HG02623 (cell line): Measurements from ENCODE around the gene GLI3.
"Not testable (repeated sequence)": the region's sequence is repeated elsewhere in the genome, so short reads cannot be mapped to it uniquely, and the experiment has no call there.

ENCODE experiments used
- ATAC-seq: cut with Tn5 transposase; IDR thresholded peaks from one replicate; pipeline ENCODE4 v1.9.1; 2021; ENCODE audit warnings: moderate library complexity; ENCODE audit not compliant: unreplicated experiment

The GLI3 gene

DNA sequence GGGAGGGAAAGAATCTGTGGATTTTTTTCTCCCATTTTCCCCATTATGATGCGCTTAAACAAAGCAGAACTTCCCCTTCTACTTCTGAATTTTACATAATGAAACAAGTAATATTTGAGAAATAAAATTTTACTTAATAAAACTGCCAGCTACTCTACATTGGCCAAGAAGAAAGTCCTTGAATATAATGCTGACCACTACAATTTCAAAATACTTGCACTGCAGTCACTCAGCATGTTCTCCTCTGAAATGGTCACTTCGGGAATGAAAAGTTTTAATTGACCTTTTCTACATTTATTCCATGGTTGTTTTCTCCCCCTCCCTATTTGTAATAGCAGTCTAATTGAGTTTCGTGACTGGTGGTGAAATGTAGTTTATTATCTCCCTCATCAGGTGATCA is 23.9 kb downstream of the GLI3 start:
- ATAC-seq = no peak

DNA sequence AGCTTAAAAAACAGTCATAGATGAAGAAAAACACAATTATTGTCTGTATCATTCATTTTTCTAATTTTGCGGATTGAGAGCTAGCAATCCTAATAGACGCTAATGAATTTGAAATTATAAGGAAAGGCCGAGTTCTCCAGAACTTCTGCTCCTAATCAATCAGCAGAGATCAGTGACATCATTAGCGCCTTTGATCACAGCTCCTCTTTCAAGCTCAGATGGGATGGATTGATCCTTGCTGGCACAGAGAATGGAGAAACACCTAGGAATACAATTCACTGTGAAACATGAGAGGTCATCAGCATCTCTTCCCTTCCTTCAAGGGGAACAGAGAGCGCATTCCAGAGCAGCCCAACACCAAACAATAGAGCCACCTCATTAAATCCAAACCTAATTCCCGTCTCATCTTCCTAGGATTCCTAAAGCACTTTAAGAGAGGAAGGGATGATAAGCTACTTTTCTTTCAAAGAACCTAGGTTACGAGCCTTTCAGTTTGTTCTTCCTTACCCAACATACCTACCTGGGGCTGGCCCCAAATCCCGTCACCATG is 24.4 kb downstream of the GLI3 start:
- no peak for ATAC-seq

DNA sequence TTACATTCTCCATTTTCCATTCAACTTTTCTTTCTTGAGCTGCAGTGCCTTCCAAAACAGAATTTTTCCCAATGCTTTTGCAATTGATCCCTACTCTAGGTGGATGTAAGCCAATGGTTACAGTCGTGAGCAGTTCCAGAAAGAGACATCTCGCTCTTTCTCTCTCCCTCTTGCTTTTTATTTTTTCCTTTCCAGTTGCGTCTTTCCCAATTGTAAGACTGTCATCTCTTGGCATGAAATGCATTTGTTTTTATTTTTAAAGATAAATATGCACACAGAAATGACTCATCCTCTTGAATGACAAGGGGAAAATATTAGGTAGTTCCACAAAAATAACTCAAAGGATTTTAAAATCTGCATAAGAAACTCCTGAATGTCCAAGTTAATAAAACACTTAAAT is 25.1 kb downstream of the GLI3 start:
- no peak for ATAC-seq

DNA sequence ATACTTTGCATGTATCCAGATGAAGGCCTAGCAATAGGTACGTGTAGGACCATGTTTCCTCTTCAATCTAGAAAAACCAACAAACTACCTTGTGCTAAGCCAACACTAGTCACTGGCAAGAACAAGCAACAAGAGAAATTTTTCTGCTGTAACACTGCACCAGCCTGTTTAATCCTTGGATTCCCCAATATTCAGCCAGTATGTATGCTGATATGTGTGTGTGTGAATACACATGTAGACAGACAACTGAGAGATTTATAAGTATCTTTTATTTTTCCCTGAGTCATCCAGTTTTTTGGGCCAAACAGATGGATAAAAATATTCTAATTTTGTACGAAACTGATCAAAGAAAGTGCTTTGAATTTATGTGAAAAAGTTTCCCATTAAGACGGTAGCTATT is 26.2 kb downstream of the GLI3 start:
- no peak for ATAC-seq

DNA sequence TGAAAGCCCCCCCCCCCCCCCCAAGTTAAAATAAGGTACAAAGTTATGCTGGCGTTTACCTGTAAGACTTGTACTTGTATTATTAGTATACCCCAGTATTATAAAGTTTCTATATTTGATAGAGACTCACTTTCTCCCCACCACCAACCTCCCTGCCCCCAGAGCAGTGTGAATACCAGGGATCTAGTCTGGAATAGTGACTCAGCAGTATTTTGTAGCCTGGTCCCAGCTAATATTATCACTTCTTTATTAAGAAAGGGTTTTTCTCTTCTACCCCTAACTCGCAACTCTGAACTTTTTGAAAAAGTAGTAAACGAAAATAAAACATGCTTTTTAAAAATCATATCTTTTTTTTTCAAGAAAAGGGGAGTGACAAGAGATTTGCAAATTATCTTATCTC is 26.7 kb downstream of the GLI3 start:
- ATAC-seq = no peak

DNA sequence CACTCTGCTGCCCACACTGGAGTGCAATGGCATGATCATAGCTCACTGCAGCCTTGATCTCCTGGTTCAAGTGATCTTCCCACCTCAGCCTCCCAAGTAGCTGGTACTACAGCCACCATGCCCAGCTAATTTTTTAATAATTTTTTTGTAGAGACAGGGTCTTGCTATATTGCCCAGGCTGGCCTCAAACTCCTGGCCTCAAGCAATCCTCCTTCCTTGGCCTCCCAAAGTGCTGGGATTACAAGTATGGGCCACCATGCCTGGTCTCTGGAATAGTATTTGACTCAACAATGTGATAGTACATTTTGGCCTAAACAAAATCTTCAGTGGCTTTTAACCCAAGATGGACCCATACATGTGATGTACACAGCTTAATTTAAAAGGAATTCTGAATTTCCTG is 27.9 kb downstream of the GLI3 start:
- not testable (repeated sequence) for ATAC-seq

DNA sequence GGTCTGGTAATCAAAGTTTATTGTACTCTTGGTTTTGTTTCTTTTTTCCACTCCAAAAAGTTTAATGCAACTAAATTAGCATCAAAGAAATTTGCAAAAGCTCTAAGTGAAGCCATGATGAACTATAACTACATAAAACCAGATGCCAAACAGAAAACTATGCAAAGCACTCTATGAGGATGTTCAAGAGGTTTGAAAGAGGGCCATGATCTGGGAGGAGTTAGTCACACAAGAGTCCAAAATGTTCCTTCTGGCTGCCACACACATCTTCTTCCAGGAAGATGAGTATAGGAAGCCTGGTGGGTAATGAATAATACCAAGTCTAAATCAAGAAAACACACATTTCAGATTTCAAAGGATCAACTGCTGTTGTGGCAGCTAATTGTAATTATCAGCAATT is 28.4 kb downstream of the GLI3 start:
- ATAC-seq = no peak

DNA sequence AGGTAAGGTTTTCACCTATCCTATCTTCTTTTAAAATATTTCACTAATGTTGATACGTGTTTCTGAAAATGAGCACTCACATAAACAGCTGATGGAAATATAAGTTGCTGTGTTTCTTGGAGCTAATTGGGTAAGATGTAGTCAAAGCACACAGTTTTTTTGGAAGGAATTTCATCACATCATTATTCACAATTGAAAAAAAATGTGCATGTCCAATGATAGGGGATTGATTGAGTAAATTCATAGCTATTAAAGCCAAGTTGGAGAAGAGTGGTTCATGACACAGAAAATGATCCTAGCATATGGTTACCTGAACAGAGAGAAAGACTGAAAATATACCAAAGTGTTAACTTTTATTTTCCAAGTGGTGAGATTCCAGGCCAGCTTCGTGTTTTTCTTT is 29.6 kb downstream of the GLI3 start:
- ATAC-seq = no peak

DNA sequence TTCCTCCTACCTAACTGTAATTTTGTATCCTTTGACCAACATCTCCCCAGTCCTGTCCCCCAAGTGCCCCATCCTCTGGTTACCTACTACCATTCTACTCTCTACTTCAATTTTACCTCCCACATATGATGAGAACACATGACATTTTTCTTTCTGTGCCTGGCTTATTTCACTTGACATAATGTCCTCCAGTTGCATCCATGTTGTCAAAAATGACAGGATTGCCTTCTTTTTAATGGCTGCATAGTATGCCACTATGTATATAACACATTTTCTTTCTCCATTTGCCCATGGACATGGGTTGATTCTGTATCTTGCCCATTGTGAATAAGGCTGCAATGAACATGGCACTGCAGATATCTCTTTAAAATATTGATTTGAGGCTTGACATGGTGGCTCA is 33.7 kb downstream of the GLI3 start:
- no peak for ATAC-seq

DNA sequence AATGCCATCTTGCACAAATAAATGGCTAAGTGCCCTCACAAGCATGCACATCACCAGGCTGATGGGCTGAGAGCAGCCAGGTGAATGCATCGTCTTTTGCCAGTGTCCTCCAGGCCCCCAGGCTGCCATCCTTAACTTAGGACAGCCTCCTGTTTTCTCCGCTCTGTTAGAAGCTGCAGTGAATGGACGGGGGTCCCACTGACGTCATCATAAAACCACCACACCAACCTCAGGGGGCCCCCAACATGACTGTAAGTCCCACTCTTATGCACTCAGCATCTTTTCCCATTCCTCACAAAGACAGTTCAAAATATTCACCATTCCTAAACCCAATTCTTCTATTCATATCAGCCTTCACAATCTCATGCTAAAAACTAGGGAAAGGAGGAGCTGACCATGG is 34.4 kb downstream of the GLI3 start:
- ATAC-seq = no peak

DNA sequence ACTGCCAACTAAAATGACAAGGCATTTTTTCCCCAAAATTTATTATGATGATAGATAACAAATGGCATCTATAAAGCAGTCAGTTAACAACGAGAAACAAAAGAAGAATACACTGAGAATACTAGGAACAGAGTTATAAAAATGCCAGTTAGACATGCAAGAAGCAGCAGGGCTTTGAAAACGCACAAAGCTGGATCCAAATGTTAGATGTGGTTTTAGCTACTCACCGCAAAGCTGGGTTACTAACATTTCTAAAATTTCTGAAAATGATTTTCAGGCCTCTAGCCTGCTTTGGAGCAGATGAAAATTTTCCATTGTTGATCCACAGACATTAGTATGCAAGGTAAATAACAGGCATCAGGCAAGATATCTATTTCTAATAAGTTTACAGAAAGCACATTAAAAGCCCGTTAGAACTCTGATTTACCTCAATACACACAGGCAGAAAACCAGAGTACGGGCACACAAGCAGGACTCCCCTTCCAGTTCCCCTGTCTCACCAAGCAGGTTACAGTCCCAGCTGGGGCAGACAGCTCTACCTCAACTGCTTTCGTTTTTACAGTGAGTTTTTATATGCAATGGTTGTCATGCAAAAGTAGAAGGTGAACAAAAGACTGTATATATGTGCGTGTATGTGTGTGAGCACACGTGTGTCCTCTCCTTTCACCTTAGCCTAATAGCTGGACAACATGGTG is 37.9 kb downstream of the GLI3 start:
- no peak for ATAC-seq

DNA sequence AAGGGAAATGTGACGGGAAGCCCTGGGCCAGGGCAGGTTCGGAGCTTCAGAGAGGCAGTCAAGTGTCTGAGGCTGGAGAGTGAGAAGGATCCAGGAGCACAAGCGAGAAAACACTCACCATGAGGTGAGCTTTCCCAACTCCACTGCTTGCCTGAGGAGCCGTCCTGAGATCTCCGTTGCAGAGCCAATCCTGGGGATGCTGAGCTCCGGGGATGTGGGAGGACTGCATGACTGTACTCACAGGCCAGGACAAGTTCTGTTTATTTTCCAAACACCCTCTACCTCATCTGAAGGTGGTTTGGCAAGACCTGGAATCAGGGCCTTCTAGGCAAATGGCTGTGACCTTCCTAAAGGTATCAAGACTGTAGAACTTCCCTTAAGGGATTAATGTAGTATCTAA is 38.7 kb downstream of the GLI3 start:
- ATAC-seq = no peak

DNA sequence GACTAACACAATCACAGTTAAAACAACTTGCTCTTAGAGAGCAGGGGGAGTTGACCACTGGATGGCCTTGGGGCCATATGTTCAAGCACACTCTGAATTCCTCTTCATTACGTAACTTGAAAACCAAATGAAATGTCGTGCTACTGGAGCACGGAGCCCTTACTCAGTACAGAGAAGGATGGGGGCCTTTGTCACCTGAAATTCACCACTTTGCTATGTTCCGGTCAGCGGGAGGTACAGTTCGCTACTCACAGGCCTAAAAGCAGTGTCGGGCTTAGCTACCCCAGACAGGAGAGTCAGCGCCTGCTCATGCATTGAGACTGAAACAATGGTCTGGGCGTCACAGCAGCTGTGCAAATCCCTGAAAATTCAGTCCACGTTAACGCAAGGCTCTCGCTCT is 39.6 kb downstream of the GLI3 start:
- no peak for ATAC-seq

DNA sequence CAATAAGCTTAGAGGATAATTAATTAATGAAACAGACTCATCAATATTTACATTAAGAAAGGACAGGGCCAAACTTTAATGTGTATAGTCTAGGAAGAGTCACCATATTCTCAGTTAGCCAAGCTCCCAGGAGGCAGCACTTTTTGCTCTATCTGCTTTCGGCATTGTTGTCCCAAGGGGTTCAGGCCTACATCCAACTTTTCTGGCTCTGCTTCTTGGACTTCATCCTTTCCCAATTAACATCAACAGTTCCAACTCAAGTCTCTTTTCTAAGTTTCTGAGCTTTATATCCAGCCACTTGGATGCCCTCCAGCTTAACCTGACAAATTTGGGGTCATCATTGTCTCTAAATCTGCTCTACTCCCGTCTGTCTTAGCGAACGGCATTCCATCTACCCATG is 42.8 kb downstream of the GLI3 start:
- no peak for ATAC-seq

DNA sequence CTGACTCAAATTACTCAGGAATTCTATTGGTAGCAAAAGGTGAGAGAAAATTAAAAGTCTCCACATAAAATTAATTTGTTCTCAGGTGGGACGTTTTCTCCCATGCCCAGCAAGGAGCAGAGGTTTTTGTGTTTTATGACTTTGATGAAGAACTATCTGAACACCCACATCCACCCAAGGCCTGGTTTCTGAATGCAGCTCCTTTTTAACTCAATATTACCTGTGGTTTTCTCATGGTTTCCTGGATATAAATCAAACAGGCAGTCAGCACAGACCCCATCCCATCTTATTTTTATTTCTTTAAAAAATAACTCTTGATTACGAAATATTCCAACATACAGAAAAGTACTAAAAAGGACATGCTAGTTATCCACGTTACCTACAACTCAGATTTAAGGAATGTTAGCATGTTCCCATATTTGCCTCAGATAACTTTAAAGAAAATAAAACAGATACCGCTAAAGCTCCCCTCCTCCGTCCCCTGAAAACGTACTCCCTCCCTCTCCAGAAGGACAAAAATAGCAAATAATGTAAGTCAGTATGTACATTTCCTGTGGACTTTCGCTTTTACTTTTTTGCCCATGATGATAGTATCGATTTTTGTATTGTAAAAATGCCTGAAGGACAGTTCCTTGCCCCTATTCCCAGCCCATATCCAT is 43.4 kb downstream of the GLI3 start:
- ATAC-seq = no peak

DNA sequence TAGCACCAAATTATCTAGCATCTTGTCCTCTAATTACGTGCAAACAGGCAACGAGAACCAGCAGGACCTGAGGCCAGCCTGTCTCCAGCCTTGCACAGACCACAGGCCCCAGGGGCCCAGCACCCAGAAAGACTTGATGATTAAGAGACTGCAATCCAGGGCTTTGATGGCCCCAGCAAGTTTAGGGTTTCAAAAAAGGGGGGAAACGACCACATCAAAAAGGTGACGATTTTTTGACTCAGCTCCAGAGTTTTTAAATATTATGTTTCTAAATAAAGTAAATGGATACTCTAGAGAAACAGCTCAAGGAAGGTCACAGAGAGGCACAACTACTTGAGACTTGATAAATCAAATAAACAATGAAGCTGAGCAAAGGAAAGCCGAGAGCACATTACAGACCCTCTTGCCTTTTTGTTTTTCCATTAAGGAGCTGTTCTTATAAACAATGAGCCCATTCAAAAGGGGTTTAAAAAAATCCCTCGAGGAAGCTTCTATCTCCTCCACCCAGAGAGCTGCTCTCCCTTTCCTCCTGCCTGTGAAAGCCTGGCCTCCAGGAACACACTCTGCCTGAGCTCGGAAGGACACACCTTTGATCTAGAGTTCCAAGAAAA is 44.1 kb downstream of the GLI3 start:
- ATAC-seq = no peak

DNA sequence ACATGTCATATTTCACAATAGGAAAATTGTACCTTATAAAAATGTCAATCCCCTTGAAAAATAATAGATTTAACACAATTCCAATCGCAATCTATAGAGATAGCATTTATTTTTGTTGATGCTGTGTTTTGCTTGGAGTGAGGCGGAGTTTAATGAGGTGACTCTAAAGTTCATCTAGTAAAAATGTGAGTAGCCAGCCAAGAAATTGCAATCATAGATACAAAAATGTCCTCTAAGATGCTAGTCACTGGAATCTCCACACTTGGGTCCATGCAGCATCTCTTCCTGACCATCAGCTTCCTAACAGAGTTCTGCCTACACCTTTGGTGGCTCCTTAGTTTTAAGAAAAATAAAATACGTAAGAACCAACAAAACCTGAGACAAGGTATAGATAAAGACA is 44.9 kb downstream of the GLI3 start:
- no peak for ATAC-seq

DNA sequence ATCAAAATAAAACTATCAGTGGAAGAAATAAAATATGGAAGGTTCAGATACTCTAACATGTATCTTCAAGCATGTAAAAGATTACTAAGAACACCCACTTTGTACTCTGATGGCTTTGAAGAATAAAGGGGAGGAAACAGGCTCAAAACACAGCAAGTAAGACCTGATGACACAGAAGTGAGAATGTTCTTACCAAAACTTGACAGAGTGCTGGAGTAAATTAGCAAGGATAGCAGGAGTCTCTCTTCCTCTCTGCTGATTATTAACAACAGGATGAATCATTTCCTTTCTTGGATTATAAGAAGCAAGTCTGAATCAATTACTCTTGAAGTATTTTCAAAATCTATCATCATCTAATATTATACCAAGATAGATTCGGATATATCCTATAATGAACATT is 47.5 kb downstream of the GLI3 start:
- ATAC-seq = no peak

DNA sequence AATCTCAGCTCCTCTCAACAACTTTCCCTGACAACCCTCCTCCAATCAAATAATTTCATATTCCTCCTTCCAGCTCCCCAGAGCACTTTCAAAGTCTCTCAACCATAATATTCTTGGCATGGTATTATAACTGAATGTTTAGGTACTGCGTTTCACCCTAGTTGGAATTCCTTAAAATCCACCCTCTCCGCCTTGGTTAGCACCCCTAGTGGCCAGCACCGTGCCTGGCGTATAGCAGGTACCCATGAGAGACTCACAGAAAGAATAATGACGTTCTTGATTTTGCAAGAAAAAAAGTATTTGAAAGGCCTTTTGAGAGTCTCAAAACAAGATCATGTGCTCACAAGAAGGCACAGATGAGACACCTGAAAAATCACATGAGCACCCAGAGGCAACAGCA is 50.9 kb downstream of the GLI3 start:
- no peak for ATAC-seq

DNA sequence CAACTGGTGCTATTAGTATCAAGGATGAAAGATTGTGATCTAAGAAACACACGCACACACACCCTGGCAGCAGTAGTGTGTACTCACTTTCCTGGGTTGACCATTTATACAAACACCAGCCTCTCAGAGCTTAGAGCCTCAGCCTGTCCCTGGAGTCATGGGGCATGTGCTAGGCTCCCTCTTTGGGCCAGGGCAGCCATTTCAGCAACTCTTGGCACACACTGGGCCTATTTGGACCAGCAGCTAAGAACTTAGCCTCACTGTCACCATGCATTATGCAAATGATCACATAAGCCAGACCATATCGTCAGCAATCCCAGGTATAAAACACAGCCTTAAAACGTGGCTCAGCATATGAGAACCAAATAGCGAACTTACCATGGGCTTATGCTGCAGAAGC is 51.3 kb downstream of the GLI3 start:
- ATAC-seq = no peak

DNA sequence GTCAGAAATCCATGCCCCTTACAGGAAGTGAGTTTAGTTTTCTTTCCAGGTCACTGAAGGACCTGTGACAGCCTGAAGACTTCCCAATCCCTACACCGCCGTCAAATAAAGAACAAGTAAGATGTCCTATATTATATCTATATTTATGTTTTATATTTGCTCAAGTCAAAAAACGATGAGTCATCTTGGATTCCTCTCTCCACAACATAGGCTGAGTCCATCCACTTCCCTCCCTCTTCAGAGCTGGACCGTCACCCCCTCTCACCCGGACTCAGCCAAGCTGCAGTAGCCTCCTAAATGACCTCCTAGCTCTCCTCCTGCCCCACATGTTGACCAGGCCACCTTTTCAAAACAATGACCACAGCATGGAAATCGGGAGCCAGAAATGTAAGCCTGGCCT is 53.5 kb downstream of the GLI3 start:
- ATAC-seq = no peak

DNA sequence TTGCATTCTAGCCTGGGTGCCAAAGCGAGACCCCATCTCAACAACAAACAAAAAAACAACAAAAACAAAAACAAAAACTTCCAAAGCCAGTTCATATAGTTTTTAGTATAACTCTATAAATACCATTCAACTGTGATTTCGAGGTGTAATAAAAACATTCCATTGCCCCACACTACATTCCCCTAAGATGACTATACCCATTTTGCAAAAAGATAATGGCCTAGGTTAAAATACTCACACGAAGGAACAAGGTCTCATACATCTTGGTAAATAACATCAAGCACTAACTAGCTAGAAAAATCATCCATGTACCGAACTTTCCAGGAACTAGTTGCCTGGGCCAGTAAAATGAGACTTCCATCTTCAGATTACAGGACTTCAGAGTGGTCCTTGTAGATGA is 55.4 kb downstream of the GLI3 start:
- ATAC-seq = no peak
